HL-60/S4 treated with retinoic acid at 250 ng/mL for 4 days and 3 days (cell line): Measurements from ENCODE around the gene SERF1B.
"Not testable (repeated sequence)": the region's sequence is repeated elsewhere in the genome, so short reads cannot be mapped to it uniquely, and the experiment has no call there.

Experiments used
- in situ Hi-C: fragments of 300-500 bp; cut with MboI; formaldehyde crosslinking; loops from 2 replicates; pipeline ENCODE4 v1.7.0; 2022; ENCODE audit warnings: low sequenced_read_pairs

SERF1B gene

GRCh38 chr5:70025106-70025844, at the start of gene SERF1B:
Gene SERF1B (plus strand): TSS chr5:70025251. CDS start chr5:70025452, 201 bp downstream.
- in situ Hi-C loops, result not testable (repeated sequence)

DNA sequence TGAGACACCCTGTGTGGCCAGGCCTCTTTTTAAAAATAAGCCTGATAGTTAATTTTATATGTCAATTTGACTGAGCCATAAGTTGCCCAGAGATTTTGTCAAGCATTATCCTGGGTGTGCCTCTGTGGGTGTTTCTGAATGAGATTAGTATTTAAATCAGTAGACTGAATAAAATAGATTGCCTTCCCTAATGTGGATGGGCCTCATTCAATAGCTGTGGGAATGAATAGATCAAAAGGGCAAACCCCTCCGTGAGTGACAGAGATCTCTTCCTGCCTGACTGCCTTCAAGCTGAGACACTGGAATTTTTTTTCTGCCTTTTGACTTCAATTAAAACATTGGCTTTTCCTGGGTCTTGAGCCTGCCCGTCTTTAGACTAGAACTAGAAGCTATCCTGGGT, 33.3 kb upstream of the SERF1B start:
- in situ Hi-C loops, result not testable (repeated sequence)

DNA sequence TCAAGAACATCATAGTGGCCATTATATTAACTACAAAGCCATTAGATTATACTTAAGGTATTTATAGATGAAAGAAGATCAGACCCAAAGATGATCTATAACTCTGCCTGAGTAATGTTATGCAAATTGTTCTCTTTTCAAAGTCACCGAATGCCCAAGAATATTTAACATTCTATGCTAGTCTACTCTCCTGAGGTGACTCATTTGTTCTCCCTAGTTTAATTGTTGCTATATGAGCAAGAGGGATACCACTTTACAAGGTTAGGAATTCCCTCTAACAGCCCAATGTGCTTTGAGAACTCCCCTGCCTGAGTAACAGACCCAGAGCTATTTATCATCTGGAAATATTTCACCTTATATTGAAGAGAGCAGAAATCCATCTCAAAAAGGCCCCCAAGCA, 29.5 kb upstream of the SERF1B start:
- in situ Hi-C loops, result not testable (repeated sequence)

DNA sequence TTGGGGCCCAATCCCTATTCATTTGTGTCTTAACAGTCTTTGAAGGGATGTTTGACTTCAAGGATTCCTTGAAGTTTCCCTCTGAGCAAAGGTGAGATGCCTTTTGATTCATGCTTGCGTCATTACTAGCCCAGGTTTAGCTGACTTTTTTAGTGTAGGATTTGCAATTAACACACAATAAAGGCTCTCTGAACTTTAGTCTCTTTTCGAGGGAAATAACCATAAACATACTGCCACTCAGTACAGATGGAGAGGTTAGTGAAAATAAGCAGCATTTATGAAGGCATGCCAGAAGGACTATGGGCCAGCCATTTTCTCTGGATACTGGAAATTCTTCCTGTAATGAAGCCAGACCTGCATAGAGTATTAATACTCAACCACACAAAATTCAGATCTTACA, 4.4 kb upstream of the SERF1B start:
- in situ Hi-C loops, result not testable (repeated sequence)

GRCh38 chr5:70025845-70026145, 744 bp downstream of the SERF1B start:
- in situ Hi-C loops, result not testable (repeated sequence)

- in situ Hi-C loops, result not testable (repeated sequence)
Observed at GRCh38 chr5:70031204-70031603, 6.2 kb downstream of the SERF1B start.

GRCh38 chr5:70041411-70041810, 16.4 kb downstream of the SERF1B start:
- in situ Hi-C loops, result not testable (repeated sequence)

DNA sequence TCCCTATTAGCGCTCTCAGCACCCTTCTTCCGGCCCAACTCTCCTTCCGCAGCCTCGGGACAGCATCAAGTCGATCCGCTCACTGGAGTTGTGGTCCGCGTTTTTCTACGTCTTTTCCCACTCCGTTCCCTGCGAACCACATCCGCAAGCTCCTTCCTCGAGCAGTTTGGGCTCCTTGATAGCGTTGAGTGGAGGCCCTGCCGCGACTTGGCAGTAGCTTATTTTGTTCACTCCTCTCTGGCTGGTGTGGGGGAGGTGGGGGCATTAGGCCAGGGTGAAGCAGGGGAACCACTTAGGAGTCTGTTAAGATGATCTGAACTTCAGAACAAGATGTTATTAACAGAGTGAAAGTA, 24.7 kb downstream of the SERF1B start:
- in situ Hi-C loops, result not testable (repeated sequence)

DNA sequence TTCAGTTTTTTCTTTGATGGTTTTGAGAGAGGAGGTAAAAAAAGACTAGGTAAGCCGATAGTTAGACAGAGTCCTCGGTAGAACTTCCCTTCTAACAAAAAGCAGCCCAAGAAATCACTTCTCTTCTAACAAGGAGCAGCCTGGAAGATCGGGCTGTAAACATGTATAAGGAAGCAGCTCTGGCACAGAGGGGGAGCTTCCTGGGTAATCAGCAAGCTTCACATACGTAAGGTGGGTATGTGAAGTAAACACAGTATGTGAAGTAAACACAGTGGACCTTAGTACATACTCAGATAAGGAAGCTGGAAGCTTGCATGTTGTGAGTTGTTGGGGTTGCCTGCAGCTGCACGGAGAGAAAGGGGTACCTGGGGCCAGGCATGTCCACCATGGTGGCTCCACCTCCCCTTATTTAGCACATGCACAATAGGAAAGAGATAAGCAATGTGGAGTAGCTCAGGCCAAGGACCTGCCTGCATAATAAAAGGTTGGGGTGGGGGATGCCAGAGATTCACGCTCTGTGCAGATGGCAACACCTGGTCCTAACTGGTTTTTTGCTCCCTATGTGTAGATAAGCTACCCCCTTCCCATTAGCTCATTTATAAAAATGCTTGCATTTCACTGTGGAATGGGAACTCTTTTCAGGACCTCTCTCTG, 31.4 kb downstream of the SERF1B start:
- in situ Hi-C loops, result not testable (repeated sequence)

DNA sequence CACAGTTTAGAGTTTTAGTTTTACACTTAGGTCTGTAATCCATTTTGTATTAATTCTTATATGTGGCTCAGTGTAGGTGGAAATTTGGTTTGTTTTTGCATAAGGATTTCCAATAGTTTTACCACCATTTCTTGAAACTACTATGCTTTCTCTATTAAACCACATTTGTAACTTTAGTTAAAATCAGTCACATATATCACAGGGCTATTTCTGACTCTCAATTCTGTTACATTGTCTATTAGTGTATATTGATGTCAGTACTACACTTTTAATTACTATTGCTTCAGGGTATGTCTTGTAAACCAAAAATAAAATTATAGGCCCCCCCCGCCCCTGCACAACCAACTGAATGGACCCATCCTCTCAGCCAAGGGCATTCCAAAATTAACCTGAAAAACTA, 32.1 kb downstream of the SERF1B start:
- in situ Hi-C loops, result not testable (repeated sequence)

- in situ Hi-C loops, result not testable (repeated sequence)
Observed at GRCh38 chr5:70077632-70078031, 52.6 kb downstream of the SERF1B start.

GRCh38 chr5:70088907-70089464, 63.9 kb downstream of the SERF1B start:
- in situ Hi-C loops, result not testable (repeated sequence)

DNA sequence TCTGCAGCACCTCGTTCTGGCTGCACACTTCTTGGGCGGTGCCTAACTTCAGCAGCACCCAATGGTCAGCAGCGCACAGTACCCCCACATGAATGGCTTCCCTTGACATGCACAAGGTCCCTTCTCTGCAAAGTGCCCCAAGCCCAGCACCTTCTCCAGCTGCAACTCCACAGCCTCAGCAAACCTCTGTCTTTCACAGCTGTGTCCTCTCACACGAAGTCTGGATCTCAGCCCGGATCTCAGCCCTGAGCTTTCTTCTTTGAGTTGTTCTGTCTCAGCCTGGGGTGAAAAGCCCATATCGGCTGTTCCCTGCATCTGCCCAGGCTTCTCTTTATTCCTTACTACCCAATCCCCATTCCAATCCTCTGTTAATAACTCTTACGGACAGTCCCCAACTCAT, 66.7 kb downstream of the SERF1B start:
- in situ Hi-C loops, result not testable (repeated sequence)
